NCI-H146 (cell line): ENCODE data around the gene CRYGD.
"Not testable (repeated sequence)": the region's sequence is repeated elsewhere in the genome, so short reads cannot be mapped to it uniquely, and the experiment has no call there.

Experiments used
- DNase-seq: peaks from one replicate; lab custom pipeline; 2025; lab: John Stamatoyannopoulos, UW

The CRYGD gene

GRCh38 chr2:208129744-208130711 is 5.7 kb upstream of the CRYGD start, which contains the start of gene CRYGC:
Gene CRYGC (minus strand): TSS chr2:208129828. CDS start chr2:208129792, 36 bp downstream.
- no peak for DNase-seq

GRCh38 chr2:208128136-208128535 is 3.8 kb upstream of the CRYGD start:
- DNase-seq, result no peak

DNA sequence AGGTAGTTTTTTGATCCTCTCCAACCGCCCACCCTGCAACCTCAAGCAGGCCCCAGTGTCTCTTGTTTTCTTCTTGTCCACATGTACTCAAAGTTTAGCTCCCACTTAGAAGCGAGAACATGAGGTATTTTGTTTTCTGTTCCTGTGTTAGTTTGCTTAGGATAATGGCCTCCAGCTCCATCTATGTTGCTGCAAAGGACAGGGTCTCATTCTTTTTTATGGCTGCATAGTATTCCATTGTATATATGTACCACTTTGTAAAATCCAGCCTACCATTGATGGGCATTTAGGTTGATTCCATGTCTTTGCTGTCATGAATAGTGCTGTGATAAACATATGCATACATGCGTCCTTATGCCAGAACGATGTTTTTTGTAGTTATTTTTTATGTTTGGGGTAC is 2.8 kb upstream of the CRYGD start:
- DNase-seq, result no peak

DNA sequence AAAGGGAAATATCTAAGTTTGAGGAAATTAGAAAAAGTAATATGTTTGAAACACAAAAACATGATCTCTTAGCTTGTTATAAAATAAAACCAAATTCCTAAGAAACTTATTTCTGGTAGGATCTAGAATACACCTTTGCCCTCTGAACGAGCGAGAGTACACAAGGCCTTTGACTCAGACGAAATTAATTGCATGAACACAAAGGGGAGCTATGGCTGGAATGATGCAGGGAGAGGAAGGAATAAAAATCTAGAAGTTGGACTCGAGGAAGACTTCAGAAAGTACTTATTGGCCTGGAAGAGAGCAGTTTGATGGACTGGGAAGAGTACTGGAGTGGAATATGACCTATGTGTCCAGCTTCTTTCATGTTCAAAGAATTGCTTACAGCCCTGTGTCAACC is 927 bp upstream of the CRYGD start:
- no peak for DNase-seq

GRCh38 chr2:208122248-208122647 is 2.1 kb downstream of the CRYGD start:
- no peak for DNase-seq

DNA sequence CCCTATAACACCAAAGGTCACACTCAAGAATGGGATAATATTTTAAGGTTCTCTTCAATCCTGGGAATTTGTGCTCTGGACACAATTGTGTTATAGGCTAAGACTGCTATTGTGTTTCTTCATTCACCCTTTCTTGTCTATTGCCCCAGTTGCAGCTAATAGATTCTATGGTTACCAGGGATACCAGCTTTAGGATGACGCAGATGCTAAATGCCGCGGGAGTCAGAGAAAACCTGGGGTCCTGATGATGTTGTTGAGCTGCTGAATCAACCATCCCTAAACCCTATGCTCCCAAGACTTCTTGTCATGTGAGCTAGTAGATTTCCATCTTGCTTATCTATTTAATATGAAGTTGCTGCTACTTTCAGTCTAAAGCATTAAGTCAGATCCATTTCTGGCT is 5.4 kb downstream of the CRYGD start:
- no peak for DNase-seq

DNA sequence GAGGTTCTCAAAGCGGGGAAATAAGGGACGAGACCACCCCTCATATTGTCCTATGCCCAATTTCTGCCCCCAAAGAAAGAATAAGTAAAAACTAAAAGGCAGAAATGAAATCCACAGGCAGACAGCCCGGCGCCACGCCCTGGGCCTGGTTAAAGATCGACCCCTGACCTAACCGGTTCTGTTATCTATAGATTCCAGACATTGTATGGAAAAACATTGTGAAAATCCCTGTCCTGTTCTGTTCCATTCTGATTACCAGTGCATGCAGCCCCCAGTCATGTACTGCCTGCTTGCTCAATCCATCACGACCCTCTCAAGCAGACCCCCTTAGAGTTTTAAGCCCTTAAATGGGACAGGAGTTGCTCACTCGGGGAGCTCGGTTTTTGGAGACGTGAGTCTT is 6.9 kb downstream of the CRYGD start:
- DNase-seq, result not testable (repeated sequence)

DNA sequence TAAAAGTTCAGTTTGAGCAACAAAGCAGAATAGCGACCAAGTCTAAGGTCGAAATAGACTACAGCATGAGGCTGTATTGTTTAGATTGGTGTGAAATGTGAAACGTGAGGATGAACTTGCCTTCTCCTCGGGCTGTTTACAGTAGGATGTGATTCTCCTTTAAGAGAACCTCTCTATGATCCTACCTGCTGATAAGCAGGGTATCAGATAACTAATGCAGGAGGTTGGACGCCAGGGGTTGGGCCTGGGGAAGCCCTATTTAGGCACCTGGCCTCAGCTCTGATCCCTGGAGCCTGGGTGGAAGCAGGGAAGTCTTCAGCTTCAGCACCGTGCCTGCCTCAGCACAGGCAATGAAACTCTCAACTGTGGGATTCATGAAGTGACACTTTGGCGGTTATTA is 11.4 kb downstream of the CRYGD start:
- DNase-seq, result peak; percentile 82

GRCh38 chr2:208112273-208112745 is 12.0 kb downstream of the CRYGD start:
- DNase-seq, result peak; percentile 9

GRCh38 chr2:208103616-208104015 is 20.7 kb downstream of the CRYGD start:
- DNase-seq, result no peak

- peak; percentile 11 for DNase-seq
These were observed 22.4 kb downstream of the CRYGD start for GRCh38 chr2:208101716-208102631.

- DNase-seq, result no peak
These were observed 24.4 kb downstream of the CRYGD start for GRCh38 chr2:208099682-208100470.

- not testable (repeated sequence) for DNase-seq
These were observed 25.6 kb downstream of the CRYGD start for GRCh38 chr2:208098701-208099100.

- DNase-seq, result no peak
These were observed 26.1 kb downstream of the CRYGD start for GRCh38 chr2:208098267-208098666.

DNA sequence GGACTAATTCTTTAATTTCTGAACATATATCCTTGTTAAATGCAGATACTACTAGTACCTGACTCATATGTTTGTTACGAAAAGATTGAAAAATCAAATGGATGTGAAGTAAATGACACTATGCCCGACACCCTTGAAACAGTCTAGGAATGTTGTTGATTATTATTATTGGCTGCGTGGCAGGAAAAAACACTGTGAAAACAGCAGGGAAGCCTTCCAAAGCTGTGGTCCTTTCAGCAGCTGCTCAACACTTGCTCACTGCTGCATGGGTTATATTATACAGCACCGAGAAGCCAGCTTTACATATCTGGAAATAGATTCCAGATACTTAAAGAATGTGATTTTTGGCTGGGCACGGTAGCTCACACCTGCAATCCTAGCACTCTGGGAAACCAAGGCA is 26.5 kb downstream of the CRYGD start:
- DNase-seq, result no peak

DNA sequence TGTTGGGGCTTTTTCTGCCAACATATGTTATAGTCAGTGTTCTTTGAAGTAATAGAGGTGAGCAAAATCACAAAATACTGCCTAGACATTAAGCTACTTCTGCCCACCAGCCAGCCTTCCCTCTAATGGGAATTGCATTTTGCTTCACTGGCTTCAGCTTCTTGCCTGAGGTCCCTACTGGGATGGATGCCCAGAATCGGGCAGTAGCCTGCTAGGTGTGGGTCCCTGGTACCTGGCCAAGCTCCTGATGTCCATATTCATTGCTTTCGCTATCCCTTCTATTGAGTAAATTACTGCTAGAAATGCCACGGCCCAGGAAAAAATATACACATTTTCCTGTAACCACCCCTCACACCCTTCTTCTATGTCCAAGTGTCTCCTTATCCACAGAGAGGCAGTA is 27.0 kb downstream of the CRYGD start:
- no peak for DNase-seq

GRCh38 chr2:208096080-208096479 is 28.2 kb downstream of the CRYGD start:
- no peak for DNase-seq

DNA sequence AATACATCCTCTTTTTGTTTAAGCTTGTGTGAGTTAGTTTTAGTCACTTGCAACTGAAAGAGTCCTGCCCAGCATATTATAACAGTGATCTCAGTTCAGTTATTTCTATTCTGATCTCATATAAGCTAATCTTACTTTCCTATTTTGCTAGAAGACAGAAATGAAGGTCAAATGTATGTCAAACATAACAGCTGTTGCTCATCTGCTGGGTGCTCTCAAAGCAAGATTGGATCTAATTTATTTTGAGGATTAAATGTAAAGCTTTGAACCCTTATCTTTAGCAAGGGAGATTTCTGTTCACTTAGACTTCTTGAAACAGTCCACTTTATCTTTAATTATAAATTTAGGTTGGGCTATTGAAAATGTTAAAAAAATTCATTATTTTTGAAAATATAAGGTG is 31.2 kb downstream of the CRYGD start:
- DNase-seq, result no peak

DNA sequence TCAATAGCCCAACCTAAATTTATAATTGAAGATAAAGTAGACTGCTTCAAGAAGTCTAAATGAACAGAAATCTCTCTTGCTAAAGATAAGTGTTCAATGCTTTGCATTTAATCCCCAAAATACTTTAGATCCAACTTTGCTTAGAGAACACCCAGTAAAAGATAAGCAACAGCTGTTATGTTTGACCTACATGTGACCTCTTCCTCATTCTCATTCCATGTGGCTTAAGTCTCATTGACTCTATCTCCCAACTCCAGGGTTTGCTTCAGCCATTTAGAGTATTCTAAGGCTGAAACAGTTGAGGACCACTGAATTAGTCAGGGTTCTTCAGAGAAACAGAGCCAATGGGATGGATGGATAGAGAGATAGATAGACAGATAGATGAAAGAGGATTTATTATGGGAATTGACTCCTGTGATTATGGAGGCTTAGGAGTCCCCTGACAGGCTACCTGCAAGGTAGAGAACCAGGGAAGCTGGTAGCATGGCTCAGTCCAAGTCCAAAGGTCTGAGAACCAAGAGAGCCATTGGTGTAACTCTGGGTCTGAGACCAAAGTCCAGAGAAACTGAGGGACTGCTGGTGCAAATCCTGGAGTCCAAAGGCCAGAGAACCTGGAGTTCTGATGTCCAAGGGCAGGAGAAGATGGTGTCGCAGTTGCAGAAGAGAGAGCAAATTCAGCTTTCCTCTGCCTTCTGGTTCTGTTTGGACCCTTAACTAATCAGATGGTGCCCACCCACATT is 32.1 kb downstream of the CRYGD start:
- DNase-seq, result no peak

DNA sequence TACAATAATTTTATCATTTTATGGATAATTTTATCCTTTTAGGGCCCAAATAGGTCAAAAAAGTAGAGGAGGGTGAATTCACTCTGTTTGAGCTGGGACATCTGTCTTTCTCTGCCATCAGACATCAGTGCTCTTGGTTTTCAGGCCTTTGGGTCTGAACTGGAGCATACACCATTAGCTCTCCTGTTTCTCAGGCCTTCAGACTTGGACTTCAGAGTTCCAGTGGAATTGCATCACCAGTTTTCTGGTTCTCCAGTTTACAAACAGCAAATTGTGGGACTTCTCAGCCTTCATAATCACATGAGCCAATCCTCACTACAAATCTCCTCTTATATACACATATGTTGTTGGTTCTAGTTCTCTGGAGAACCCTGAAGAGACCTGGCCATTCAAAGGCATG is 33.9 kb downstream of the CRYGD start:
- DNase-seq, result no peak

- no peak for DNase-seq
These were observed 38.3 kb downstream of the CRYGD start for GRCh38 chr2:208086029-208086428.
